Peyer's patch (tissue), 4 donors: Measurements from ENCODE around the gene HYAL4. TPM values are rescaled to one million over a fixed set of nuclear protein-coding genes. Genes with fewer than 3 reads are reported as not detected.
"Not testable (repeated sequence)": the region's sequence is repeated elsewhere in the genome, so short reads cannot be mapped to it uniquely, and the experiment has no call there.

Experiments used
- DNase-seq, 3 donors: peaks; one replicate each; pipeline ENCODE4 v3.0.0-alpha.2; 2017 to 2019
- H3K27ac ChIP-seq, 4 donors: fragments of 200-600 bp; sonication (generic); one replicate each; pipeline ENCODE4 v1.5.1; 2016 to 2019
- H3K27me3 ChIP-seq, 2 donors: fragments of 200-600 bp; sonication (generic); one replicate each; pipeline ENCODE4 v1.5.1; 2019
- H3K36me3 ChIP-seq, 3 donors: fragments of 200-600 bp; sonication (generic); one replicate each; pipeline ENCODE4 v1.5.1; 2016 to 2019
- H3K4me1 ChIP-seq, 4 donors: fragments of 200-600 bp; sonication (generic); one replicate each; pipeline ENCODE4 v1.5.1; 2016 to 2019
- H3K4me3 ChIP-seq, 4 donors: fragments of 200-600 bp; sonication (generic); 1 replicate in 3 of 4; 2 replicates in 1 of 4; pipeline ENCODE4 v1.5.1; 2016 to 2019; ENCODE audit warnings: mild to moderate bottlenecking in 1 of 4
- H3K9me3 ChIP-seq, 4 donors: fragments of 200-600 bp; sonication (generic); one replicate each; pipeline ENCODE4 v1.5.1; 2016 to 2019; ENCODE audit warnings: mild to moderate bottlenecking in 1 of 4
- CTCF ChIP-seq, 6 experiments: fragments of 450-650 bp in 4 of 6; fragments of 200-600 bp in 2 of 6; sonication (generic) in 1 of 6; IDR thresholded peaks; one replicate each; pipeline ENCODE4 v1.5.1; 2017 to 2019; ENCODE audit warnings: antibody characterized with exemption in 6 of 6, mild to moderate bottlenecking in 3 of 6, moderate library complexity in 1 of 6
- POLR2A ChIP-seq, 2 donors: fragments of 450-650 bp; IDR thresholded peaks; one replicate each; pipeline ENCODE4 v1.5.1; 2017; ENCODE audit warnings: antibody characterized with exemption in 2 of 2, mild to moderate bottlenecking in 2 of 2, moderate library complexity in 2 of 2
- total RNA-seq, 4 donors: library from RNA; depleted of rRNA; stranded (reverse); fragments of >200 nt; gene quantifications; one replicate each; pipeline ENCODE4 v1.1.0, GENCODE V29; 2016

The HYAL4 gene
- total RNA-seq, 4 donors from 2014 or later: 0.53 TPM; not detected in 3

DNA sequence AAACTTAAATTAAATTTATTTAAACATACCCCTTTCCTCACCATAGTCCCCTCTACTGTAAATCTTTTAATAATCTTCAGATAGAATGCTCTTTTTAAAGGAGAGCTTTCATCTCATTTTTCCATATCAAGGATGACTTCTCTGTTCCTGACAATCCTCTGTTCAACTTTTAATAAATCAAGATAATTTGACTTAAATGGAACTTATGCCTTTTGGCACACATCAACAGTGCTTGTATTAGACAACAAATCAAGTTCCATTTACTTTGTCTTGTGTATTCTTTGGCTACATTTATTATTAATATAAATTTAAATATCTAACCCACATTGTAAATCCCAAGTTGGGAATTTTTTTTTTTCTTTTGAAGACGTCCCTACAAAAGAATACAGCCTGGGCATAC, 42.7 kb upstream of the HYAL4 start:
- no peaks in the 10 kb centered on the region for H3K27me3 ChIP-seq
- no peaks in the 10 kb centered on the region for H3K4me1 ChIP-seq
- TF ChIP-seq POLR2A (IDR thresholded peaks at IDR 0.05): no peak
- TF ChIP-seq CTCF (IDR thresholded peaks at IDR 0.05): no peak
- no peaks in the 10 kb centered on the region for H3K9me3 ChIP-seq
- H3K4me3 ChIP-seq: no peak overlapping the region
- no peak for DNase-seq
- no peak overlapping the region for H3K27ac ChIP-seq
- no peaks in the 10 kb centered on the region for H3K36me3 ChIP-seq

GRCh38 chr7:123805287-123805686, 39.7 kb upstream of the HYAL4 start:
- Histone ChIP-seq H3K4me3 (no peak overlapping the region), H3K27me3 (no peaks in the 10 kb centered on the region), H3K9me3 (no peaks in the 10 kb centered on the region), H3K4me1 (no peaks in the 10 kb centered on the region), H3K36me3 (no peaks in the 10 kb centered on the region), H3K27ac (no peak overlapping the region)
- TF ChIP-seq POLR2A (IDR thresholded peaks at IDR 0.05): no peak
- no peak for TF ChIP-seq CTCF (IDR thresholded peaks at IDR 0.05)
- no peak for DNase-seq

DNA sequence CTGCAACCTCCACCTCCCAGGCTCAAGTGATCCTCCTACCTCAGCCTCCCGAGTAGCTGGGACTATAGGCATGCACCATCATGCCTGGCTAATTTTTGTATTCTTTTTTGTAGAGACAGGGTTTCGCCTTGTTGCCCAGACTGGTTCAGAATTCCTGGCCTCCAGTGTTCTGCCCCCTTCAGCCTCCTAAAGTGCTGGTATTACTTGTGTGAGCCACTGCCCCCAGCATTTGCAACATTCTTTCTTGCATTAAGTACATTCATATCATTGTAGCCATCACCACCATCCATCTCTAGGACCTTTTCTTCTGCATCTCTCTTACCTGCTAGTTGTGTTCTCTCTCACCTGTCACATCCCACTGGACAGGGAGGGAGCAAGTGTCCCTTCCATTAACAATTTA, 35.5 kb upstream of the HYAL4 start:
- no peak overlapping the region for H3K27ac ChIP-seq
- H3K9me3 ChIP-seq: no peaks in the 10 kb centered on the region
- no peaks in the 10 kb centered on the region for H3K4me1 ChIP-seq
- no peak overlapping the region for H3K4me3 ChIP-seq
- DNase-seq: no peak
- TF ChIP-seq CTCF (IDR thresholded peaks at IDR 0.05) (no peak), POLR2A (IDR thresholded peaks at IDR 0.05) (no peak)
- H3K27me3 ChIP-seq: no peaks in the 10 kb centered on the region
- no peaks in the 10 kb centered on the region for H3K36me3 ChIP-seq

GRCh38 chr7:123811056-123811455, 33.9 kb upstream of the HYAL4 start:
- Histone ChIP-seq H3K27me3 (no peaks in the 10 kb centered on the region), H3K4me1 (no peaks in the 10 kb centered on the region), H3K4me3 (no peak overlapping the region), H3K36me3 (no peaks in the 10 kb centered on the region), H3K9me3 (no peaks in the 10 kb centered on the region), H3K27ac (no peak overlapping the region)
- no peak for DNase-seq
- TF ChIP-seq CTCF (IDR thresholded peaks at IDR 0.05): no peak
- TF ChIP-seq POLR2A (IDR thresholded peaks at IDR 0.05): no peak

DNA sequence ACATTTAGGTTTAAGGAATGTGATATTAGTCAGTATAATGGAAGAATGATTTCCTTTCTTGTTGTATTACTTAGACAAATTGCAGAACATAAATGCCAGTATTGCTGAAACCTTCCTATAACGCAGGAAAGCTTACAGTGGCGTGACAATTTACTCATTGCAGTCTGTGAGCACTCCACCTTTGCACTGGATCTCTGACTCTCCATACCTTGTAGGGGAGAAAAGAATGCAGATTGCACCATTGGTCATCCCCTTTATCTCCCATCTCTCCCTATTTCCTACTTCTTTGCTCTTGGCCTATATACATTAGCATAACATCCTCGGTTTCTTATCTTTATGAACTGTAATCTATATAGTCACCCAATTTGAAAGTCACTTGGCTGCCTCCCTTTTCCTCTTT, 28.1 kb upstream of the HYAL4 start:
- Histone ChIP-seq H3K4me3 (no peak overlapping the region), H3K27me3 (no peaks in the 10 kb centered on the region), H3K9me3 (no peaks in the 10 kb centered on the region), H3K27ac (no peak overlapping the region), H3K4me1 (no peaks in the 10 kb centered on the region), H3K36me3 (no peaks in the 10 kb centered on the region)
- no peak for DNase-seq
- TF ChIP-seq CTCF (IDR thresholded peaks at IDR 0.05) (no peak), POLR2A (IDR thresholded peaks at IDR 0.05) (no peak)

- no peak for TF ChIP-seq CTCF (IDR thresholded peaks at IDR 0.05)
- TF ChIP-seq POLR2A (IDR thresholded peaks at IDR 0.05): no peak
- Histone ChIP-seq H3K4me3 (no peak overlapping the region), H3K27me3 (no peaks in the 10 kb centered on the region), H3K27ac (no peak overlapping the region), H3K4me1 (no peaks in the 10 kb centered on the region), H3K9me3 (no peaks in the 10 kb centered on the region), H3K36me3 (no peaks in the 10 kb centered on the region)
- no peak for DNase-seq
Observed at GRCh38 chr7:123819001-123819400, 26.0 kb upstream of the HYAL4 start.

- not testable (repeated sequence) for H3K4me3 ChIP-seq, H3K4me1 ChIP-seq, H3K27me3 ChIP-seq, H3K9me3 ChIP-seq, H3K36me3 ChIP-seq, H3K27ac ChIP-seq, DNase-seq
Observed at GRCh38 chr7:123819795-123820194, 25.2 kb upstream of the HYAL4 start.
